ENCODE results near the gene ABCB6.

The ABCB6 gene

GRCh38 chr2:219168932-219169331, 49.8 kb downstream of the ABCB6 start:
- DNase-seq (ENCODE audit: low read depth): no peak

- DNase-seq (ENCODE audit: low read depth): no peak
Measured at GRCh38 chr2:219168526-219168925, 50.2 kb downstream of the ABCB6 start.

DNA sequence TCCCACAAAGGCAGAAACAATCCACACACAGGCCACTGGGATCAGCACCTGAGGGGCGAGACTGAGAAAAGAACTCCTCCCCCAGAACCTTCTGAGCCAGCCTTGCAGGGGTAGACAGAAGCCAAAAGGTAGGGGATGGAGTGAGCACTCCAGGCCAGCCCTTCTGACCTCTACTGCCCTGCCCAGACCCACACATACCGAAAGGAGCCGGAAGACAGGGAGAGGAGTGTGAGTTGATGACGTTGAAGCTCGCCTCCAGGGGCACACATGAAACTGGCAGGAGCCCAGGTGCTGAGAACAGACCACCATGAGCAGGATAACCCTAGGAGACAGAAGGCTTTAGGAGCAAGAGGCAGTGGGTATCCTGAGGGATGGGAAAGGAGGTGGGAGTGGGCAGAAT, 50.8 kb downstream of the ABCB6 start:
- DNase-seq (ENCODE audit: low read depth): no peak

DNA sequence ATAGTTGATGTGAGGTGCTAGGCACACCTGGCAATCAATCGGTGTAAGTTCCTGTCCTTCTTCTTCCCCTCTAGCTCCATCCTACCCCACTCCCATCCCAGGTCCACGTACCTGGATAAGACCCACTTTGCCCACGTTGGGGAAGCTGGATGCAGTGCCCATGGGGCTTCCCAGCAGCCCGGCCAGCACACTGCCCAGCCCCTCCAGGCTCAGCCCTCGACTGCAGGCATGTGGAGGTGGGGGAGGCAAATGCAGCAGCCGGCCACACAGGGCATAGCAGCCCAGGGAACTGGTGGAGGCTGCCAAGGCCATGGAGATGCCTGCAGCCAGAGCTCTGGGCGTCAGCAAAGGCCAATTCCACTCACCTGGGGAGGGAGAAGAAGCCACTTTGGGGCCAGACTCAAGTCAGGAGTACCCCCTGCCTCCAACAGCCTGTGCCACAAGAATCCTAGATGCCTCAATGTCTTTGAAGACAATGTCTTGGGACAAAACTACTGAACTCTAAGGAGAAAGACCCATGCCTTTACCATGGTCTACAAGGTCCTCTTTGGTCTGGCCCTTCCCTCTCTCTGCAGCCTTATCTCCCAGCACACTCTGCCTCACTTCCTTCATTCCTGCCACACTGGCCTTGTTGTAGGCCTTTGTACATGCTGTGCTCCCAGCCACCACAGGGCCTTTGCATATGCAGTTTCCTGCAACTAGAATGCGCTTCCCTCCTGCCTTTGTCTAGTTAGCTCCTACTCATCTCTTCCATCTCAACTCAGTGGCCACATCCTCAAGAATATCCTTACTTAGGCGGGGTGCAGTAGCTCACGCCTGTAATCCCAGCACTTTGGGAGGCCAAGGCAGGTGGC, 53.5 kb downstream of the ABCB6 start:
- no peak for DNase-seq (ENCODE audit: low read depth)

DNA sequence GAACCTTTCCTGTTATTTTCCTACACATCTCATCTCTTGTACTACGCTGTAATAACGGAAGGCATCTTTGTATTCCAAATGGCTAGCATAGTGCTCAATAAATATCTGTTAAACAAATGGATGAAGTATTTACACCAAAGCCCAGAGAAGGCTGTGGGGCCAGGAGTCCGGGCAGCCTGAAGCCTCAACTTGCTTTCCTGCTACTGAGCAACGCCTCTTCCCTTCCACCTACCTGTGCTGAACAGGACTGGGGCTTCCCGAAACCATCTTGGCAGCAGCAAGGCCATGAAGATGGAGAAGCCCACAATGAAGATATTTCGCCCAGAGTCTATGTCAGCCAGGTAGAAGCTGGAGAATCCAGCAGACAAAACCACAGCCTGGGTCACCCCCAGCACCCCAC, 55.6 kb downstream of the ABCB6 start:
- DNase-seq (ENCODE audit: low read depth): no peak

DNA sequence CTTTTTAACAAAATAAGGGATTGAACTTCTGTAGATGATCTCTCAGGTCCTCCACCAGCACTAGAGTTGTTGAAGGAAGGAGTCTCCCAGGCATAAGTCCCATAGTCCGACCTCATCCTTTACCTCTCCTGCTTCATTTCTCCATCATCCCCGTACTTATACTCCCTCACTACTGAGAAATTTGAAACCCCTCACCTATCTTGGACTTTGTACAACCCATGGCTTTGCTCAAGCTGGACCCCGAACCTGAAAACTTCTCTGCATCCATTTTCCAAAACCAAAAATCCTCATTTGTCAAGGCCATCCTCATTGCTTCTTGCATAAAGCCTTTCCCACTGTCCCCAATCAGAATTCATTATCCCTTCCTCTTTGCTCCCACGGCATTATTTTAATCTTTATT, 57.7 kb downstream of the ABCB6 start:
- DNase-seq (ENCODE audit: low read depth): no peak

- DNase-seq (ENCODE audit: low read depth): peak; percentile 93
Measured at GRCh38 chr2:219160186-219161017, 58.4 kb downstream of the ABCB6 start, which contains the start of gene NHEJ1. Gene NHEJ1, minus strand, starts transcription at chr2:219160815. Its CDS starts 2,453 bp downstream, at chr2:219158362.
